HUES6 (cell line): Measurements from ENCODE around the gene ZNF804A.

Experiments
- H3K27ac ChIP-seq: 2 replicates; pipeline ENCODE4 v1.7.0; 2013; ENCODE audit warnings: low read depth, mild to moderate bottlenecking, low read length, inconsistent platforms
- H3K27me3 ChIP-seq: 2 replicates; pipeline ENCODE4 v1.6.1; 2013; ENCODE audit warnings: low read length; ENCODE audit not compliant: control insufficient read depth, insufficient read depth
- H3K36me3 ChIP-seq: 2 replicates; pipeline ENCODE4 v1.6.1; 2013; ENCODE audit warnings: low read length; ENCODE audit not compliant: control insufficient read depth, insufficient read depth
- H3K4me1 ChIP-seq: 2 replicates; pipeline ENCODE4 v1.6.1; 2013; ENCODE audit warnings: low read length; ENCODE audit not compliant: control insufficient read depth, insufficient read depth
- H3K4me3 ChIP-seq: 2 replicates; pipeline ENCODE4 v1.5.1; 2013; ENCODE audit warnings: low read depth, low read length
- H3K9ac ChIP-seq: one replicate; pipeline ENCODE4 v1.6.1; 2013; ENCODE audit warnings: mild to moderate bottlenecking, low read length
- H3K9me3 ChIP-seq: 2 replicates; pipeline ENCODE4 v1.6.1; 2013; ENCODE audit warnings: low read depth, low read length; ENCODE audit not compliant: control insufficient read depth, insufficient read depth

ZNF804A gene

DNA sequence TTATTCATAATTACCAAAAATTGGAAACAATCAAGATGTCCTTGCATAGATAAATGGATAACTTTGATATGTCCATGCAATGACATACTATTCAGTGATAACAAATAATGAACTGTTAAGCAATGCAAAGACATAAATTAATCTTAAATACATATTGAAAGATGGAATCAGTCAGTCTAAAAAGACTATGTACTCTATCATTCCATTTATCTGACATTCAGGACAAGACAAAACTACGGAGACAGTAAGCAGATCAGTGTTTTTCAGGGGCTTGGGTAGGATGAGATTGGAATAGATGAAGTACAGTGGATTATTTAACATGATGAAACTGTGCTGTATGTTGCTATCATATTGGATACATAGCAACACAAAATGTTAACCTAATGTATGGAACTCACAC, 21.3 kb upstream of the ZNF804A start:
- H3K27me3 ChIP-seq: no peaks in the 10 kb centered on the region
- H3K27ac ChIP-seq: no peak overlapping the region
- no peak overlapping the region for H3K4me3 ChIP-seq
- H3K4me1 ChIP-seq: no peaks in the 10 kb centered on the region
- no peaks in the 10 kb centered on the region for H3K9me3 ChIP-seq
- H3K9ac ChIP-seq: no peak overlapping the region
- no peaks in the 10 kb centered on the region for H3K36me3 ChIP-seq

- Histone ChIP-seq H3K9me3 (no peaks in the 10 kb centered on the region), H3K27me3 (no peaks in the 10 kb centered on the region), H3K4me3 (no peak overlapping the region), H3K4me1 (no peaks in the 10 kb centered on the region), H3K27ac (no peak overlapping the region), H3K9ac (no peak overlapping the region), H3K36me3 (no peaks in the 10 kb centered on the region)
These were observed 20.6 kb upstream of the ZNF804A start for GRCh38 chr2:184577743-184578142.

DNA sequence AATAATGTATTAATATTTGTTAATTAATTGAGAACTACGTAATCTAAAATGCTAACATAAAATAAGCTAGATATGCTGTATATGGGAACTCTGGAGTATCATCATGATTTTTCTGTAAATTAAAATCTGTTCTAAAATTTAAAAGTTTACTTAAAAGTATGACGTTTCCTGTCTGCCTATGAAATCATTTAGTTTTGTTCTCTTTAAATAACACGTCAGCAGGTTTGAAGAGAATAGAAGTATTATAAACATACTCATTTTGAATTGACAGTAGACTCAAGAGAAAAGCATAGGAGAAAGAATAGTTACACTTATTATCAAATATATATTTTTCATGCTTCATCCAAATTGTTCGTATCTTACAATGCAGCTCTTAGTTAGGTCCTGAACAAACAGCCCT, 19.1 kb upstream of the ZNF804A start:
- no peaks in the 10 kb centered on the region for H3K9me3 ChIP-seq
- H3K9ac ChIP-seq: no peak overlapping the region
- no peaks in the 10 kb centered on the region for H3K36me3 ChIP-seq
- no peaks in the 10 kb centered on the region for H3K4me1 ChIP-seq
- no peak overlapping the region for H3K4me3 ChIP-seq
- H3K27ac ChIP-seq: no peak overlapping the region
- H3K27me3 ChIP-seq: no peaks in the 10 kb centered on the region

- Histone ChIP-seq H3K4me3 (no peak overlapping the region), H3K9ac (no peak overlapping the region)
These were observed 16.9 kb upstream of the ZNF804A start for GRCh38 chr2:184581391-184581790.

GRCh38 chr2:184589261-184589660, 9.1 kb upstream of the ZNF804A start:
- no peaks in the 10 kb centered on the region for H3K36me3 ChIP-seq

More at GRCh38 chr2:184581391-184581790, 16.9 kb upstream of the ZNF804A start:
- Histone ChIP-seq H3K27me3 (no peaks in the 10 kb centered on the region), H3K4me1 (no peaks in the 10 kb centered on the region), H3K36me3 (no peaks in the 10 kb centered on the region), H3K27ac (no peak overlapping the region), H3K9me3 (no peaks in the 10 kb centered on the region)

GRCh38 chr2:184596819-184597411, 1.4 kb upstream of the ZNF804A start:
- Histone ChIP-seq H3K9ac (no peak overlapping the region), H3K4me1 (peaks cover 4% of the 10 kb centered on the region; the same call in 1 of the 2 replicates), H3K36me3 (no peaks in the 10 kb centered on the region), H3K27ac (no peak overlapping the region), H3K9me3 (no peaks in the 10 kb centered on the region), H3K4me3 (peak overlapping the region; percentile 66), H3K27me3 (peaks cover 50% of the 10 kb centered on the region)

More at GRCh38 chr2:184589261-184589660, 9.1 kb upstream of the ZNF804A start:
- no peaks in the 10 kb centered on the region for H3K4me1 ChIP-seq
- H3K27me3 ChIP-seq: no peaks in the 10 kb centered on the region
- no peaks in the 10 kb centered on the region for H3K9me3 ChIP-seq
- no peak overlapping the region for H3K9ac ChIP-seq
- no peak overlapping the region for H3K27ac ChIP-seq
- no peak overlapping the region for H3K4me3 ChIP-seq

DNA sequence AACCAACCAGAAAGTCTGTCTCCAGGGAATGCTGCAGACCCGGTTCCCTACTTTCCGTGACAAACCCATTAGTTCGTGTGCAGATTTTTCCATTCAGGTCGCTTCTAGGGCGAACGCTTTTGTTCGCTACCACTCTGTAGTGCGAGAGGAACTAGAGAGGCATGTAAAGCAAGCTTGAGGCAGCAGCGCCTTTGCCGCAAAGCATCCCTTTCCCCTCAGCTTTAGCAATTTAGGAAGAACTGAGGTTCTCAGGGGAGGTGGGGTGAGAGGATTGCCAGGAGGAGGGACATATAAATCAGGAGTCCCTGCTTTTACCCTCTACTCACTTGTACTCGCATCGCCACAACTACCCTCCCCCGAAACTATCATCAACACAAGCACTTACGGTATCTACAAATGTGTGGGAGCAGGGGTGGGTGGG, 748 bp upstream of the ZNF804A start:
- no peaks in the 10 kb centered on the region for H3K9me3 ChIP-seq
- H3K9ac ChIP-seq: peak overlapping the region; percentile 5
- no peaks in the 10 kb centered on the region for H3K36me3 ChIP-seq
- peak overlapping the region; percentile 66 for H3K4me3 ChIP-seq
- H3K27me3 ChIP-seq: peaks cover 50% of the 10 kb centered on the region
- H3K4me1 ChIP-seq: peaks cover 4% of the 10 kb centered on the region; the same call in 1 of the 2 replicates
- H3K27ac ChIP-seq: no peak overlapping the region

DNA sequence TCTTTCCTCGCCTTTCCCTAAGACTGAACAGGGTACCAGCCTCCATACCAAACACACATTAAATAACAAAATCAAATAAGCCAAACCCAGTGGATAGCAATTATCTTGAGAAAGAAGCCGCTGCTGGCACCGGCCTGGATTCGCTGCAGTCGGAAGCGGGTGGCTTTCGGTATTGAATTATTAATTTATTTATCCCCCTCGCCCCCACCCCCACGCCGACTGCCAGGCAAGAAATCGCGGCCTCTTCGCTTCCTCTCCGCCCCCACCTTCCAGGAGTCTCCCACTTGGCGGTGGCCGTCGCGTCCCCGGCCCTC, 370 bp upstream of the ZNF804A start:
- Histone ChIP-seq H3K27ac (no peak overlapping the region), H3K4me3 (peak overlapping the region; percentile 66)

GRCh38 chr2:184599054-184599871, 934 bp downstream of the ZNF804A start:
- peaks cover 4% of the 10 kb centered on the region; the same call in 1 of the 2 replicates for H3K4me1 ChIP-seq
- no peaks in the 10 kb centered on the region for H3K36me3 ChIP-seq
- peak overlapping the region; percentile 66 for H3K4me3 ChIP-seq
- H3K27ac ChIP-seq: no peak overlapping the region
- H3K27me3 ChIP-seq: peaks cover 50% of the 10 kb centered on the region
- H3K9me3 ChIP-seq: no peaks in the 10 kb centered on the region
- H3K9ac ChIP-seq: peak overlapping the region; percentile 68

More for the DNA sequence above, 370 bp upstream of the ZNF804A start:
- Histone ChIP-seq H3K36me3 (no peaks in the 10 kb centered on the region), H3K9me3 (no peaks in the 10 kb centered on the region), H3K27me3 (peaks cover 50% of the 10 kb centered on the region), H3K9ac (no peak overlapping the region), H3K4me1 (peaks cover 4% of the 10 kb centered on the region; the same call in 1 of the 2 replicates)

DNA sequence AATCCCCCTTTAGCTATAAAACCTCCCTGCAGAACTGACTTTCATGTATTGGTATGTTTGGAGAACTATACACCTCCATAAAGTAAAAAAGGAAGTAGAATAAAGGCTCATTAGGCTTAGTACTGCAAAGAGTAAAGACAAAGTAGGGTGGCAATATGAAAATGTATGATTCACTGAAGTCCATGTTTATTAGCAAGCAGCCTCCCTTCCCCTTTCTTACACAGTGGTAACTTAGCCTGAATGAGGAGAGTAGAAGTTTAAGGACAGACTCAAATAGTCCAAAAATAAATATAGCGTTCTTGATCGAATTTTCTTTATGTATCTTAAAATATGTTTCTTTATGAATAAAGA, 1.5 kb downstream of the ZNF804A start:
- no peaks in the 10 kb centered on the region for H3K9me3 ChIP-seq
- no peak overlapping the region for H3K9ac ChIP-seq
- H3K36me3 ChIP-seq: no peaks in the 10 kb centered on the region
- peaks cover 50% of the 10 kb centered on the region for H3K27me3 ChIP-seq
- H3K4me3 ChIP-seq: peak overlapping the region; percentile 66; the same call in 1 of the 2 replicates
- H3K4me1 ChIP-seq: peaks cover 4% of the 10 kb centered on the region; the same call in 1 of the 2 replicates
- H3K27ac ChIP-seq: no peak overlapping the region

- Histone ChIP-seq H3K9me3 (no peaks in the 10 kb centered on the region), H3K36me3 (no peaks in the 10 kb centered on the region), H3K4me3 (no peak overlapping the region)
These were observed 4.4 kb downstream of the ZNF804A start for GRCh38 chr2:184602734-184603133.

More at GRCh38 chr2:184602734-184603133, 4.4 kb downstream of the ZNF804A start:
- Histone ChIP-seq H3K9ac (no peak overlapping the region), H3K27me3 (peaks cover 34% of the 10 kb centered on the region), H3K27ac (no peak overlapping the region), H3K4me1 (no peaks in the 10 kb centered on the region)
